ENCODE data around the gene MRPL9.
"Not testable (repeated sequence)": the region's sequence is repeated elsewhere in the genome, so short reads cannot be mapped to it uniquely, and the experiment has no call there.

The MRPL9 gene

DNA sequence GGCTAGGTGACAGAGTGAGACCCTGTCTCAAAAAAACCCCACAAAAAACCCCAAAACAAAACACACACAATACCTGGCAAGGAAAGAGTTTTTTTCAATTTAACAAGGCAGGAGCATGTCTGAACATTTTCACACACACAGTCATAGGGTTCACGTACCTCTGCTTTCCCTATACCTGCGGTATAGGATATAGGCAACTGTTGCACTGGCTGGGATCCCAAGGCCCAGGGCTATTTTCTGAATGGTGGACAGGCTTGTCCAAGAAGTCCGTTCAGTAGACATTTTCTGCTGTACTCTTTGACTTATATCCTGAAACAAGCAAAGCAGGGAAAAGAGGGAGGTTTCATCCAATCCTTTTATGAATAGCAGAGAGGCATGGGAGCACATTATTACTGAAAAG, 19.4 kb upstream of the MRPL9 start:
- no peak for DNase-seq

GRCh38 chr1:151782026-151782425, 18.7 kb upstream of the MRPL9 start:
- DNase-seq, result not testable (repeated sequence)

GRCh38 chr1:151780736-151781135, 17.4 kb upstream of the MRPL9 start:
- DNase-seq, result not testable (repeated sequence)

GRCh38 chr1:151779852-151780251, 16.6 kb upstream of the MRPL9 start:
- no peak for DNase-seq

- DNase-seq, result no peak
Measured at GRCh38 chr1:151777317-151777716, 14.0 kb upstream of the MRPL9 start.

GRCh38 chr1:151776665-151777062, 13.4 kb upstream of the MRPL9 start:
- DNase-seq, result no peak

- no peak for DNase-seq
Measured at GRCh38 chr1:151775894-151776664, 12.8 kb upstream of the MRPL9 start.

- no peak for DNase-seq
Measured at GRCh38 chr1:151774256-151774922, 11.1 kb upstream of the MRPL9 start.

DNA sequence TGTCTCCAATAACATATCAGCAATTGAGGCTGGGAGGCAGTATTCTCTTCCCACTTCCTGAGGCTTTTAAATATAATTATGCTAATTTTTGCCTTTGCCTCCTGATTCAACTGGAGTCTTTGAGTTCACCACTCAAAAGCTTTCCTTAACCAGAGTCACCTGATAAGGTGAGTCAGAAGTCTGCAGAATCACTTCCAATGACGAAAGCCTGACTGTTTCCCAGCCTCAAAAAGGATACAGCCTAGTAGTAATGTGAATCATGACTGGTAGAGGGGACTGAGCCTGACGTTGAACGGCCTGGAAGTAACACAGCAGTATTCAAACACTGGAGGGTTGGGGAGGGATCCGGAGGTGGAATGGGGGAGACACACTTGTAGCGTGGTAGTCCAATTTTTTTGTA, 10.4 kb upstream of the MRPL9 start:
- DNase-seq, result no peak

DNA sequence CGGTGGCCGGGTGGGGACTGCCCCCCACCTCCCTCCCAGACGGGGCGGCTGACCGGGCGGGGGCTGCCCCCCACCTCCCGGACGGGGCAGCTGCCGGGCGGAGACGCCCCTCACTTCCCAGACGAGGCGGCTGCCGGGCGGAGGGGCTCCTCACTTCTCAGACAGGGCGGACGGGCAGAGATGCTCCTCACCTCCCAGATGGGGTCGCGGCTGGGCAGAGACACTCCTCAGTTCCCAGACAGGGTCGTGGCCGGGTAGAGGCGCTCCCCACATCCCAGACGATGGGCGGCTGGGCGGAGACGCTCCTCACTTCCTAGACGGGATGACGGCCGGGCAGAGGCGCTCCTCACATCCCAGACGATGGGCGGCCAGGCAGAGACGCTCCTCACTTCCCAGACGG, 6.0 kb upstream of the MRPL9 start:
- not testable (repeated sequence) for DNase-seq

- DNase-seq, result not testable (repeated sequence)
Measured at GRCh38 chr1:151768351-151769066, 5.2 kb upstream of the MRPL9 start.

- DNase-seq, result no peak
Measured at GRCh38 chr1:151763990-151764389, 694 bp upstream of the MRPL9 start.

DNA sequence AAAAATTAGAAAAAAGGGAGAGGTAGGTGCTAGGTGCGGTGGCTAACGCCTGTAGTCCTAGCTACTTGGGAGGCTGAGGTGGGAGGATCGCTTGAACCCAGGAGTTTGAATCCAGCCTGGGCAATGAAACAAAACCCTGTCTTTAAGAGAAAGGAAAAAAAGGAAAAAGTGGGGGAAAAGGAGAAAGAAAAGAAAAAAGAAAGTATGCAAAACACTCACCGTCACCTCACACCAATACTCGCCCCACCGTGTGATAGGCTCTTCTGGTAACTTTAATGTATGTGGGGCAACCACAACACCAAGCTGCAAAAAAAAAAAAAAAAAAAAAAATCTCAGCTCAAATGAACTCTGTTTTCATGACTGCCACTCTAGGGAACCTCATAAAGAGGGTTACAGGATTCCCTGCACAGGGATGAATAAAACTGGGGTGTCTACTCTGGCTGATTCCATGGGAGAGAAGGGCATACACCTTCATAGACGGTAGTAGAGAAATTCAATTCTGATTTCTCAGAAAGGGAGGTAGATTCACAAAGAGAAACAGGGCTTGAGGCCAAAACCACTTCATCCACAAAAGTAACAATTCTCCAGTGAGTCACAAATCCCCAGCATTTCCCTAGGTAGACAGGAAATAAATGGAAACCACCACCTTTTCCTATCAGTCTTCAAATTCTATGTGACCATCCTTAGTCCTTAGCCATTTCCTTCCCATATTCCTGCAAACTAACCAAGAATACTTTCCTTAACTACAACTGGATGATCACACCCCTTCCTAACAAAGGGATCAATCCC, 2.5 kb downstream of the MRPL9 start:
- DNase-seq, result no peak

GRCh38 chr1:151759241-151759640, 4.1 kb downstream of the MRPL9 start:
- DNase-seq, result no peak

GRCh38 chr1:151756291-151756690, 7.0 kb downstream of the MRPL9 start:
- no peak for DNase-seq

DNA sequence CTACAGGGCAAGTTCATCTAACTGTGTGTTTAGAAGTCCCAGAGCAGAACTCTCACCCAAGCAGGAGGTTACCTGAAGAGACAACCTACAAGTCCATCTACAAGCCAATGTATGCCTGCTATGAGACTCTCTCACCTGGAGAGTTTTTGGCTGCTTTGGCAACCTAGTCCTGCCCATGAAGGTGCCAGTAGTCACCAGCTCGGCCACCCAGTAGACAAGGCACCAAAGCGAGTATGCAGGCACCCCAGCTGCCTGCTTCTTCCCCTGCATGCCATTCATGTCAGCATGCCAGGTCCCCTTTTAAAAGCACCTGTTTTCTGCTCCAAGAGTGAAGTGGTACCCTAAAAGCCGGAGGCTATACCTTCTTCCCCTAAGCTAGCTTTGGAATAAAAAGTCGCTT, 21.8 kb downstream of the MRPL9 start:
- DNase-seq, result no peak

- no peak for DNase-seq
Measured at GRCh38 chr1:151739590-151740355, 23.5 kb downstream of the MRPL9 start.

DNA sequence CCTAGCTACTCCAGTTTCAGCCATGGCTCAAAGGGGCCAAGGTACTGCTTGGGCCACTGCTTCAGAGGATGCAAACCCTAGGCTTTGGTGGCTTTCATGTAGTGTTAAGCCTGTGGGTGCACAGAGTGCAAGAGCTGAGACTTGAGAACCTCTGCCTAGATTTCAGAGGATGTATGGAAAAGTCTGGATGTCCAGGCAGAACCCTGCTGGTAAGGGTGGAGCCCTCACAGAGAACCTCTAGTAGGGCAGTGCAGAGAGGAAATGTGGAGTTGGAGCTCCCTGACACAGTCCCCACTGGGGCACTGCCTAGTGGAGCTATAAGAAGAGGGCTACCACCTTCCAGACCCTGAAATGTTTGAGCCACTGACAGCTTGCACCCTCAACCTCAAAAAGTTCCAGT, 25.8 kb downstream of the MRPL9 start:
- DNase-seq, result no peak

GRCh38 chr1:151737026-151737425, 26.3 kb downstream of the MRPL9 start:
- no peak for DNase-seq

DNA sequence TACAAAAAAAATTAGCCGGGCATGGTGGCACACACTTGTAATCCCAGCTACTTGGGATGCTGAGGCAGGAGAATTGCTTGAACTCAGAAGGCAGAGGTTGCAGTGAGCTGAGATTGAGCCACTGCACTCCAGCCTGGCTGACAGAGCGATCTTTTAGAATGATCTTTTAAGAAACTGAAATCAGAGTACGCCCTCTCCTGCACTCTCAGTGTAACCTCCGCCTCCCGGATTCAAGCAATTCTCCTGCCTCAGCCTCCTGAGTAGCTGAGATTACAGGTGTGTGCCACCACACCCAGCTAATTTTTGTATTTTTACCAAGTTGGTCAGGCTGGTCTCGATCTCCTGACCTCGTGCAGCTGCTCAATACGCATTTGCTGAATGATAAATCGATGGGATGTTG, 29.3 kb downstream of the MRPL9 start:
- not testable (repeated sequence) for DNase-seq

GRCh38 chr1:151733126-151733525, 30.2 kb downstream of the MRPL9 start:
- no peak for DNase-seq

GRCh38 chr1:151729966-151730291, 33.4 kb downstream of the MRPL9 start:
- no peak for DNase-seq
